Upper lobe of left lung (tissue), 6 donors: ENCODE measurements around the gene DBF4B. TPM values are rescaled to one million over a fixed set of nuclear protein-coding genes. Genes with fewer than 3 reads are reported as not detected.
A peak's percentile ranks its signal among the peaks of the same experiment; 100 is the strongest.

ENCODE experiments used
- ATAC-seq, 2 donors: fragments of 200-7000 bp; cut with Tn5 transposase; one replicate each; pipeline ENCODE4 v1.9.1; 2022; ENCODE audit warnings: mild to moderate bottlenecking in 2 of 2, moderate library complexity in 2 of 2; ENCODE audit not compliant: low FRiP score in 2 of 2
- DNase-seq, 2 donors: peaks; one replicate each; pipeline ENCODE4 v3.0.0-alpha.2; 2019 to 2020
- H3K27ac ChIP-seq, 4 donors: fragments of 200-600 bp; sonication (generic); one replicate each; pipeline ENCODE4 v1.5.1; 2016 to 2019
- H3K27me3 ChIP-seq, 4 donors: fragments of 200-600 bp; sonication (generic); one replicate each; pipeline ENCODE4 v1.5.1; 2017 to 2019
- H3K36me3 ChIP-seq, 4 donors: fragments of 200-600 bp; sonication (generic); one replicate each; pipeline ENCODE4 v1.5.1; 2016 to 2019
- H3K4me1 ChIP-seq, 4 donors: fragments of 200-600 bp; sonication (generic); one replicate each; pipeline ENCODE4 v1.5.1; 2018 to 2019
- H3K4me3 ChIP-seq, 4 donors: fragments of 200-600 bp; sonication (generic); one replicate each; pipeline ENCODE4 v1.5.1; 2017 to 2019; ENCODE audit warnings: mild to moderate bottlenecking in 2 of 4, moderate library complexity in 1 of 4
- H3K9me3 ChIP-seq, 4 donors: fragments of 200-600 bp; sonication (generic); one replicate each; pipeline ENCODE4 v1.5.1; 2018 to 2019
- CTCF ChIP-seq, 6 experiments: fragments of 450-650 bp in 4 of 6; fragments of 200-600 bp in 2 of 6; sonication (generic) in 2 of 6; IDR thresholded peaks; one replicate each; pipeline ENCODE4 v1.5.1; 2016 to 2019; ENCODE audit warnings: antibody characterized with exemption in 6 of 6
- EP300 ChIP-seq, 4 donors: sonication (generic); formaldehyde crosslinking; IDR thresholded peaks; one replicate each; pipeline ENCODE4 v1.5.1; 2017; ENCODE audit warnings: antibody characterized with exemption in 4 of 4, control low read depth in 2 of 4
- POLR2A ChIP-seq, 4 donors: fragments of 450-650 bp; IDR thresholded peaks; one replicate each; pipeline ENCODE4 v1.5.1; 2016 to 2017; ENCODE audit warnings: antibody characterized with exemption in 4 of 4, mild to moderate bottlenecking in 2 of 4
- POLR2AphosphoS5 ChIP-seq, 2 donors: sonication (generic); formaldehyde crosslinking; IDR thresholded peaks; one replicate each; pipeline ENCODE4 v1.5.1; 2017; ENCODE audit warnings: antibody characterized with exemption in 2 of 2
- WGBS, 2 donors: methylation state at CpG; one replicate each; pipeline ENCODE4 v1.1.5; 2017 to 2018; 5-methylcytosine and 5-hydroxymethylcytosine counted together
- total RNA-seq, 6 donors: library from RNA; depleted of rRNA in 4 of 6; stranded (reverse); fragments of >200 nt in 4 of 6; gene quantifications; one replicate each; pipeline versions ENCODE4 v1.1.0 to v1.2.1, GENCODE V29; 2016 to 2021
- donor health status: DM: no; HTN: no; CAD: no; lungs with moderate emphysema.
- donor health status: DM: no; HTN: yes; CAD: no; lungs with severe emphysema.

The DBF4B gene
- total RNA-seq, 6 donors from 2014 or later = 2.0 to 8.4 (median 4.5) TPM

DNA sequence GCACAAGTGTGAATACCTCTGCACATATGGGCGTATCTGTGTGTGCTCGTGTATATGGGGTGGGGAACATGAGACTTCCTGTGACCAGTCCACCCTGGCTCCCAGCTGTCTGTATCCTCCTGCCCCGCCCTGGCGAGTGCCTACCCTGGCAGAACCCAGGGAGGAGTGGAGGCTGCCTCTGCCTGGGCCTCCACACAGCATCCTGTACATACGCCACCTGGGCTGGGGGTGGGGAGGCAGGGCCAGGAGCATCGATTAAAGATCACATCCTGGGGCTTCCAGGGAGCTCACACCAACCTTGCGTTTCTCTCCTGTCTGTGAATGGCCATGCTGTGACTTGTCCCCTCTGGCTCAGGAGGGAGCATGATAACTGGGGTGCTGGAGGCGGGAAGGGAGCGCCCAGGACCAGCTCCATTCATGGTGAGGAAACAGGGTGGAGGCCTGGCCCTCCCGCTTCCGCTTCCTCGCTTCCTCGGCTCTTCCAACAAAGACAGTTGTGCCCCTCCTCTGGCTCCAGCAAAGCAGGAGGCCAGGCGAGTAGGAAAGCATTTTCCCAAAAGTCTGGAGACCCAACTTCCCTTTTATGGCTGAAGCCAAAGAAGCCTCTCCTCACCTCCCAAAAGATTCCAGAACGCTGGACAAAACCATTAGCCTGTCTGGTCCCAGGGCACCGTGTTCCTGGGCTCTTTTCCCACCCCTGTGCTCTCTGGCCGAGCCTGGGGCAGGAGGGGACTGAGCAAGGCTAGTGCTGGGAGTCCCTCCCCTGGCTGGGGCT, 73.3 kb downstream of the DBF4B start:
- Histone ChIP-seq H3K9me3 (no peaks in the 10 kb centered on the region), H3K4me1 (peaks cover 22 to 45% (median 31%) of the 10 kb centered on the region in 4 donors), H3K27ac (peak overlapping the region; percentile 71 to 89 (median 74)), H3K36me3 (no peaks in the 10 kb centered on the region), H3K4me3 (no peak overlapping the region), H3K27me3 (no peaks in the 10 kb centered on the region)
- WGBS, 2 donors = 36 to 49% methylated on average over 4 to 17 of the region's 17 CpGs
- TF ChIP-seq POLR2AphosphoS5 (IDR thresholded peaks at IDR 0.05) = no peak
- ATAC-seq = no peak
- DNase-seq = peak in 1 of 2 donors; percentile 44

- Histone ChIP-seq H3K4me3 (no peak overlapping the region), H3K9me3 (no peaks in the 10 kb centered on the region), H3K27me3 (no peaks in the 10 kb centered on the region), H3K36me3 (no peaks in the 10 kb centered on the region), H3K4me1 (peaks cover 28 to 52% (median 37%) of the 10 kb centered on the region in 4 donors), H3K27ac (peak overlapping the region; percentile 71 to 89 (median 74))
- TF ChIP-seq POLR2A (IDR thresholded peaks at IDR 0.05) = no peak
- no peak for TF ChIP-seq POLR2AphosphoS5 (IDR thresholded peaks at IDR 0.05)
- no peak for TF ChIP-seq EP300 (IDR thresholded peaks at IDR 0.05)
- DNase-seq = no peak
- ATAC-seq = no peak
- WGBS, 2 donors = 62% methylated on average over 11 of the region's 11 CpGs
These were observed 73.9 kb downstream of the DBF4B start for GRCh38 chr17:44782326-44782850.

DNA sequence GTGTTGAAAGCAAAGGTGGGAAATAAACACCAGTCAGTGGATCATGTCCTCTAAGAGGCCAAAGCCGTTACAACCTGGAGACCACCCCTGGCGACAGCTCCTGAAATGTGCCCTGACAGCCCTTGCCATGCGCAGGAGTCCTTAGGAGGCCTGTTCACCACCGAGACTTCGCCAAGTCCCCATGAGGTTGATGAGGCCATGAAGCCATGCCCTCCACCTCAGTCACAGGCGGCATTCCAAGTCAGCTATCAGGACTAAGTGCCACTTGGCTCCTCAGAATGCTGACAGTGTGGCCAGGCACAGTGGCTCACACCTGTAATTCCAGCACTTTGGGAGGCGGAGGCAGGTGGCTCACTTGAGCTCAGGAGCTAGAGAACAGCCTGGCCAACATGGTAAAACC, 77.5 kb downstream of the DBF4B start:
- Histone ChIP-seq H3K27ac (peak overlapping the region in 1 of 4 donors; percentile 1), H3K27me3 (no peaks in the 10 kb centered on the region), H3K36me3 (no peaks in the 10 kb centered on the region), H3K9me3 (no peaks in the 10 kb centered on the region), H3K4me1 (peaks cover 17 to 36% (median 27%) of the 10 kb centered on the region in 4 donors), H3K4me3 (no peak overlapping the region)
- ATAC-seq (peak in 1 of 2 donors; percentile 45), DNase-seq (peak in 1 of 2 donors; percentile 66)
- 72% methylated on average over 7 of the region's 7 CpGs; no CpG with 5 or more reads in 1 of the 2 donors for WGBS, 2 donors
- no peak for TF ChIP-seq POLR2AphosphoS5 (IDR thresholded peaks at IDR 0.05)
- TF ChIP-seq CTCF (IDR thresholded peaks at IDR 0.05) = no peak
- TF ChIP-seq EP300 (IDR thresholded peaks at IDR 0.05) = no peak
- no peak for TF ChIP-seq POLR2A (IDR thresholded peaks at IDR 0.05)

- DNase-seq (peak in 1 of 2 donors; percentile 58), ATAC-seq (peak in 1 of 2 donors; percentile 24)
- 36 to 63% methylated on average over 7 to 16 of the region's 16 CpGs for WGBS, 2 donors
- Histone ChIP-seq H3K4me3 (no peak overlapping the region), H3K27ac (peak overlapping the region in 1 of 4 donors; percentile 1), H3K4me1 (peaks cover 16 to 29% (median 22%) of the 10 kb centered on the region in 4 donors), H3K27me3 (no peaks in the 10 kb centered on the region), H3K36me3 (no peaks in the 10 kb centered on the region), H3K9me3 (no peaks in the 10 kb centered on the region)
- TF ChIP-seq EP300 (IDR thresholded peaks at IDR 0.05) (no peak), POLR2AphosphoS5 (IDR thresholded peaks at IDR 0.05) (no peak), POLR2A (IDR thresholded peaks at IDR 0.05) (no peak), CTCF (IDR thresholded peaks at IDR 0.05) (no peak)
These were observed 78.2 kb downstream of the DBF4B start for GRCh38 chr17:44786551-44787081.

DNA sequence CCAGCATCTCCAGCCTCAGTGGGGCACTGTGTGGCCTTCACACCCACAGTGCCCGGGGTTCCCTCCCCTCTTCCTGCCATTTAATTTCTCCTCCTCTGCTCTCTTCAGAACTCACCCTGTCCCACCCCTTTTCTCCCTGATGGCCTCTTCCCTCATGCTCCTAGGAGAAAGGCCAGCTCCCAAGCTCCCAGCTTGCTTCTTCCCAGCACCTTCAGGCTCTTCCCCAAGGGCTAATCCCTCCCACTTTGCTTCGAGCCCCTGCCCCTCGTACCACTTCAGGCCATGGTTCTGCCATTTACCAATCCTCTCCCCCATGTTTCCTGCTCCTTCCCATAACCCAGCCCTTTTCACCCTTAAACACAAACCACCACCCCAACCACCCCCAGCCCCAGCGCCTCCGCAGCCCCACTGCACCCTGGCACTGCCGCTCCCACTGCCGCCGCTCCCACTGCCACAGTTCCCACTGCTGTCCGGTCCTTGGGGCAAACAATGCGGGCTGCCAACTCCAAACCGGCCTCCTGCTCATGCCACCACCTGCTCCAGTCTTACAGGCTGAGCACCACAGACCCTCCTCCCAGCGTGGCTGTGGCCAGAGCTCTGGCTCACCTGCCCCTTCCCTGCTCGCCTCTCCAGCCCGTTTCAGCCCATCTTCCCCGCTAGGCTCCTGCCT, 78.9 kb downstream of the DBF4B start:
- DNase-seq = peak in 1 of 2 donors; percentile 67

More for the DNA sequence above, 78.9 kb downstream of the DBF4B start:
- H3K4me3 ChIP-seq = no peak overlapping the region
- peaks cover 16 to 21% (median 18%) of the 10 kb centered on the region in 4 donors for H3K4me1 ChIP-seq
- peak overlapping the region in 1 of 4 donors; percentile 1 for H3K27ac ChIP-seq
- no peaks in the 10 kb centered on the region for H3K36me3 ChIP-seq
- ATAC-seq = no peak
- no peaks in the 10 kb centered on the region for H3K27me3 ChIP-seq
- WGBS, 2 donors = 62 to 66% methylated on average over 15 of the region's 15 CpGs
- no peaks in the 10 kb centered on the region for H3K9me3 ChIP-seq
- TF ChIP-seq POLR2A (IDR thresholded peaks at IDR 0.05) (no peak), EP300 (IDR thresholded peaks at IDR 0.05) (no peak), POLR2AphosphoS5 (IDR thresholded peaks at IDR 0.05) (no peak), CTCF (IDR thresholded peaks at IDR 0.05) (no peak)
